Glutamatergic neuron (in vitro differentiated cells): ENCODE measurements around the gene SPOCK3. TPM values are rescaled to one million over a fixed set of nuclear protein-coding genes. Genes with fewer than 3 reads are reported as not detected.
"Not testable (repeated sequence)": the region's sequence is repeated elsewhere in the genome, so short reads cannot be mapped to it uniquely, and the experiment has no call there.

Experiments
- DNase-seq: peaks from one replicate; pipeline ENCODE4 v3.0.0; 2022
- H3K27ac Mint-ChIP-seq: one replicate; pipeline ENCODE4 v1.8.0; 2020; ENCODE audit warnings: mild to moderate bottlenecking, mixed read lengths, inconsistent platforms; ENCODE audit not compliant: unreplicated experiment
- H3K27me3 Mint-ChIP-seq: one replicate; pipeline ENCODE4 v1.8.0; 2020; ENCODE audit warnings: mild to moderate bottlenecking, moderate library complexity, mixed read lengths, inconsistent platforms; ENCODE audit not compliant: unreplicated experiment
- H3K36me3 Mint-ChIP-seq: one replicate; pipeline ENCODE4 v1.8.0; 2020; ENCODE audit warnings: mild to moderate bottlenecking, mixed read lengths, inconsistent platforms; ENCODE audit not compliant: unreplicated experiment
- H3K4me1 Mint-ChIP-seq: one replicate; pipeline ENCODE4 v1.8.0; 2020; ENCODE audit warnings: mild to moderate bottlenecking, low read depth, mixed read lengths, inconsistent platforms; ENCODE audit not compliant: unreplicated experiment
- H3K4me3 Mint-ChIP-seq: one replicate; pipeline ENCODE4 v1.8.0; 2020; ENCODE audit warnings: mild to moderate bottlenecking, mixed read lengths, inconsistent platforms; ENCODE audit not compliant: unreplicated experiment
- H3K9me3 Mint-ChIP-seq: one replicate; pipeline ENCODE4 v1.8.0; 2020; ENCODE audit warnings: mild to moderate bottlenecking, moderate library complexity, mixed read lengths, inconsistent platforms; ENCODE audit not compliant: unreplicated experiment
- CTCF ChIP-seq: fragments of 200-600 bp; sonication (generic); IDR thresholded peaks from one replicate; pipeline ENCODE4 v1.5.0; 2021; ENCODE audit not compliant: partially characterized antibody, unreplicated experiment
- total RNA-seq: library from RNA; stranded (reverse); fragmentation: NEBNext Ultra II Directional; extraction: Animal tissue kit (Norgen Biotek cat#: 25700); gene quantifications from one replicate; pipeline ENCODE4 v1.2.1, GENCODE V29; 2021; ENCODE audit not compliant: unreplicated experiment

Gene SPOCK3
- total RNA-seq, 1 donor from 2014 or later, result 26.8 TPM

GRCh38 chr4:166724369-166724768 lies 509.9 kb downstream of the SPOCK3 start:
- Mint-ChIP-seq H3K27ac (no peak overlapping the region), H3K36me3 (no peaks in the 10 kb centered on the region), H3K9me3 (no peaks in the 10 kb centered on the region), H3K4me3 (no peak overlapping the region), H3K4me1 (peaks cover 2% of the 10 kb centered on the region), H3K27me3 (peaks cover 2% of the 10 kb centered on the region)
- DNase-seq, result no peak
- TF ChIP-seq CTCF, result no peak

- Mint-ChIP-seq H3K4me3 (no peak overlapping the region), H3K27me3 (peaks cover 2% of the 10 kb centered on the region), H3K4me1 (peaks cover 2% of the 10 kb centered on the region), H3K36me3 (no peaks in the 10 kb centered on the region), H3K27ac (no peak overlapping the region), H3K9me3 (no peaks in the 10 kb centered on the region)
- DNase-seq, result no peak
- TF ChIP-seq CTCF, result no peak
Measured at GRCh38 chr4:166723532-166724140, 510.7 kb downstream of the SPOCK3 start.

GRCh38 chr4:166715748-166716713 lies 518.3 kb downstream of the SPOCK3 start:
- not testable (repeated sequence) for H3K27me3 Mint-ChIP-seq, H3K9me3 Mint-ChIP-seq, H3K27ac Mint-ChIP-seq, H3K36me3 Mint-ChIP-seq, H3K4me1 Mint-ChIP-seq, DNase-seq, H3K4me3 Mint-ChIP-seq

GRCh38 chr4:166700592-166700991 lies 533.7 kb downstream of the SPOCK3 start:
- no peak overlapping the region for H3K4me3 Mint-ChIP-seq
- no peaks in the 10 kb centered on the region for H3K9me3 Mint-ChIP-seq
- DNase-seq, result no peak
- H3K27ac Mint-ChIP-seq, result no peak overlapping the region
- peaks cover 8% of the 10 kb centered on the region for H3K36me3 Mint-ChIP-seq
- peaks cover 2% of the 10 kb centered on the region for H3K4me1 Mint-ChIP-seq
- H3K27me3 Mint-ChIP-seq, result no peaks in the 10 kb centered on the region
- TF ChIP-seq CTCF, result no peak

- DNase-seq, result no peak
- H3K36me3 Mint-ChIP-seq, result no peaks in the 10 kb centered on the region
- no peak overlapping the region for H3K4me3 Mint-ChIP-seq
- no peaks in the 10 kb centered on the region for H3K27me3 Mint-ChIP-seq
- no peak for TF ChIP-seq CTCF
- H3K27ac Mint-ChIP-seq, result no peak overlapping the region
- H3K9me3 Mint-ChIP-seq, result no peaks in the 10 kb centered on the region
- H3K4me1 Mint-ChIP-seq, result no peaks in the 10 kb centered on the region
Measured at GRCh38 chr4:166688835-166689234, 545.5 kb downstream of the SPOCK3 start.
